ACC112 (cell line): ENCODE data around the gene CLEC3B.

Source experiments
- H2AFZ ChIP-seq: fragments of 200-600 bp; sonication (generic); one replicate; pipeline ENCODE4 v1.6.0; 2017; ENCODE audit warnings: antibody characterized with exemption, low read length; ENCODE audit not compliant: unreplicated experiment
- H3K27ac ChIP-seq: fragments of 200-600 bp; sonication (generic); 2 replicates; pipeline ENCODE4 v1.5.1; 2014; ENCODE audit warnings: low read depth, mild to moderate bottlenecking, antibody characterized with exemption, low read length, moderate library complexity
- H3K27me3 ChIP-seq: fragments of 200-600 bp; sonication (generic); 2 replicates; pipeline ENCODE4 v1.6.1; 2014; ENCODE audit warnings: mild to moderate bottlenecking, antibody characterized with exemption, low read length, moderate library complexity, mixed read lengths; ENCODE audit not compliant: insufficient read depth
- H3K36me3 ChIP-seq: fragments of 200-600 bp; sonication (generic); 2 replicates; pipeline ENCODE4 v1.6.1; 2016; ENCODE audit warnings: mild to moderate bottlenecking, antibody characterized with exemption, low read length, moderate library complexity, mixed read lengths; ENCODE audit not compliant: insufficient read depth
- H3K4me1 ChIP-seq: fragments of 200-600 bp; sonication (generic); one replicate; pipeline ENCODE4 v1.6.1; 2016; ENCODE audit warnings: low read length, mixed read lengths; ENCODE audit not compliant: insufficient read depth, unreplicated experiment, control insufficient read depth
- H3K4me3 ChIP-seq: fragments of 200-600 bp; sonication (generic); 2 replicates; pipeline ENCODE4 v1.5.1; 2014; ENCODE audit warnings: mild to moderate bottlenecking, low read depth, low read length
- H3K79me2 ChIP-seq: fragments of 200-600 bp; sonication (generic); one replicate; pipeline ENCODE4 v1.6.0; 2016; ENCODE audit warnings: low read length; ENCODE audit not compliant: control insufficient read depth, unreplicated experiment, insufficient read depth

The CLEC3B gene

GRCh38 chr3:45082142-45082538 lies 56.0 kb downstream of the CLEC3B start:
- no peaks in the 10 kb centered on the region for H3K27me3 ChIP-seq
- peaks cover 21% of the 10 kb centered on the region for H3K4me1 ChIP-seq
- no peak overlapping the region for H3K4me3 ChIP-seq
- H3K79me2 ChIP-seq: no peaks in the 10 kb centered on the region
- H3K36me3 ChIP-seq: no peaks in the 10 kb centered on the region
- H3K27ac ChIP-seq: no peak overlapping the region
- H2AFZ ChIP-seq: no peak overlapping the region

GRCh38 chr3:45083023-45083422 lies 56.9 kb downstream of the CLEC3B start:
- Histone ChIP-seq H3K4me3 (no peak overlapping the region), H2AFZ (no peak overlapping the region), H3K79me2 (no peaks in the 10 kb centered on the region), H3K27ac (no peak overlapping the region), H3K36me3 (no peaks in the 10 kb centered on the region), H3K4me1 (peaks cover 21% of the 10 kb centered on the region), H3K27me3 (no peaks in the 10 kb centered on the region)

GRCh38 chr3:45084361-45084760 lies 58.3 kb downstream of the CLEC3B start:
- Histone ChIP-seq H3K4me1 (peaks cover 21% of the 10 kb centered on the region), H3K36me3 (no peaks in the 10 kb centered on the region), H3K27me3 (no peaks in the 10 kb centered on the region), H3K27ac (no peak overlapping the region), H2AFZ (no peak overlapping the region), H3K4me3 (no peak overlapping the region), H3K79me2 (no peaks in the 10 kb centered on the region)

DNA sequence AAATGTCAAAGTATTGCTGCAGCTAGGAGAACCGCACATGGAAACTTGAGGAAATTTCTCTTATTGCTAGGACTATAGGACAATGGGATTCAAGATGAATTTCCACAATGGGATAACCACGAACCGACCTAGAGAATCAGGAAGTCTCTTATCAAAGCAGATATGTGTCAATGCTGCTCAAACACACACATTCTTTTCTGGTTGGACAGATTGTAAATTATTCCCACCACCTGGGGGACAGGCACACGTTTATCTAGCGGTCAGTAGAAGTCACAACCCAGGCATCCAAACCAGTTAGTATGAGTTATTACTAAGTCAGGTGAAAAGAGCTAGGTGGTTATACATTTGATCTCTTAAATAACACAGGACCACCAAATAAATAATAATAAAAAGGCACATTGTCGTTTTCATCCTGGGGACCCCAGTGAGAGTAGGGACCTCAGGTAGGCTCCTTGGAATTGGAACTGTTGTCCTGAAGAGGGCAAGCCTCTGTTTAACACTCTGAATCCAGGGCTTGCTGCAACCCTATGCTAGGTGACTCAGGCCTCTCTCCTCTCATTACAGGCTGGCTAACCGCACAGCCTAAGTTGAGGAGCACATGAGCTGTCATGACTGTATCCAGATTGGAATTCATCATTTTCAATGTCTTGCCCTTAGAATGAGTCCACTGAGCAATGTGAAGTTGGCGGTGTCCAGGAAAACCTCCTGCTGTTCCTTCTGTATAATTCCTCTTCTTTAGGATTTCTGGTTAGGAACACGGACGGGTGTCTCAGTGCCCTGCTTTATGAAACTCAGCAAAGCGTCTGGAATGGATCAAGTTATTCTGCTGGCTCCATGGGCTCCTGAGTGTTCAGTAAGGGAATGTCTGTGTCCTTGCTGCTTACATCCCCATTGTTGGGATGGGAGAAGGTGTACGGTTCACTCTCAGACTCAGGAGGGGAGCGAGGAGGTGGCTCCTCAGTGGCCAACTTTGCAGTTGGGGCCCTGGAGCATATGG lies 59.0 kb downstream of the CLEC3B start:
- H3K79me2 ChIP-seq: no peaks in the 10 kb centered on the region
- H2AFZ ChIP-seq: no peak overlapping the region
- no peak overlapping the region for H3K4me3 ChIP-seq
- H3K27me3 ChIP-seq: no peaks in the 10 kb centered on the region
- H3K4me1 ChIP-seq: peaks cover 21% of the 10 kb centered on the region
- no peaks in the 10 kb centered on the region for H3K36me3 ChIP-seq
- H3K27ac ChIP-seq: peak overlapping the region; percentile 31
